ENCODE results near the gene CCDC144A.

GRCh38 chr17:16652252-16652651 is 37.8 kb upstream of the CCDC144A start:
- TF ChIP-seq CTCF (IDR thresholded peaks at IDR 0.05; ENCODE audit: insufficient read depth, low read depth, low read length): no peak
- TF ChIP-seq EZH2 (IDR thresholded peaks at IDR 0.05; ENCODE audit: insufficient read depth, low read length): no peak

Measured in astrocyte (in vitro differentiated cells and primary cell).